ENCODE data around the gene CSPG5. TPM values are rescaled to one million over a fixed set of nuclear protein-coding genes. Genes with fewer than 3 reads are reported as not detected.

The CSPG5 gene
- total and polyA plus RNA-seq, 8 donors = under 0.01 to 3.8 (median 0.35) TPM; not detected in 3

DNA sequence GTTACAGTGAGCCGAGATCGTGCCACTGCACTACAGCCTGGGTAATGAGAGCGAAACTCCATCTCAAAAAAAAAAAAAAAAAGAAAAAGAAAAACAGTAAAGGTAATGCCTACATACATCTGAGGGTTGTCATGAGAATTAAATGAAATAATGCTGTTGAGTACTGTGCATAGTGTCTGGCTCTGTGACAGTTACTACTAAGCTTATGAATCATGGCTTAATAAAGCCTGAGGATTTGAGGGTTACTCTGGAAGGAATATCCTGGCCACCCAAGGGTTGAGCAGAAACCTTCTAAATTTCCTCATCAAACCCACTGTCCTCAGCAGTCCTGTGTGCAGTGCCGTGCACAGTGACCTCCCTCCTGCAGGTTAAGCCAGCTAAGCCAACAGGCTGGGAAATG, 38.4 kb downstream of the CSPG5 start:
- DNase-seq = no peak
- H3K36me3 ChIP-seq = no peaks in the 10 kb centered on the region
- TF ChIP-seq, protein P1, sequence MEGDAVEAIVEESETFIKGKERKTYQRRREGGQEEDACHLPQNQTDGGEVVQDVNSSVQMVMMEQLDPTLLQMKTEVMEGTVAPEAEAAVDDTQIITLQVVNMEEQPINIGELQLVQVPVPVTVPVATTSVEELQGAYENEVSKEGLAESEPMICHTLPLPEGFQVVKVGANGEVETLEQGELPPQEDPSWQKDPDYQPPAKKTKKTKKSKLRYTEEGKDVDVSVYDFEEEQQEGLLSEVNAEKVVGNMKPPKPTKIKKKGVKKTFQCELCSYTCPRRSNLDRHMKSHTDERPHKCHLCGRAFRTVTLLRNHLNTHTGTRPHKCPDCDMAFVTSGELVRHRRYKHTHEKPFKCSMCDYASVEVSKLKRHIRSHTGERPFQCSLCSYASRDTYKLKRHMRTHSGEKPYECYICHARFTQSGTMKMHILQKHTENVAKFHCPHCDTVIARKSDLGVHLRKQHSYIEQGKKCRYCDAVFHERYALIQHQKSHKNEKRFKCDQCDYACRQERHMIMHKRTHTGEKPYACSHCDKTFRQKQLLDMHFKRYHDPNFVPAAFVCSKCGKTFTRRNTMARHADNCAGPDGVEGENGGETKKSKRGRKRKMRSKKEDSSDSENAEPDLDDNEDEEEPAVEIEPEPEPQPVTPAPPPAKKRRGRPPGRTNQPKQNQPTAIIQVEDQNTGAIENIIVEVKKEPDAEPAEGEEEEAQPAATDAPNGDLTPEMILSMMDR (IDR thresholded peaks at IDR 0.05) = no peak
- TF ChIP-seq EP300 (IDR thresholded peaks at IDR 0.05) = no peak
- TF ChIP-seq POLR2AphosphoS5 (IDR thresholded peaks at IDR 0.05) = no peak
- no peak for TF ChIP-seq POLR2A (IDR thresholded peaks at IDR 0.05)
- H3K9me3 ChIP-seq = no peaks in the 10 kb centered on the region
- intact Hi-C loops (cut with DNase I; ENCODE audit: low total_unique reads) = no loop called here
- peaks cover 0 to 8% (median 2%) of the 10 kb centered on the region in 4 donors for H3K4me1 ChIP-seq
- H3K27me3 ChIP-seq = no peaks in the 10 kb centered on the region
- 79 to 97% (median 89%) methylated on average over 4 of the region's 4 CpGs for WGBS, 5 donors
- no peak overlapping the region for H3K4me3 ChIP-seq
- no peak overlapping the region for H3K27ac ChIP-seq

DNA sequence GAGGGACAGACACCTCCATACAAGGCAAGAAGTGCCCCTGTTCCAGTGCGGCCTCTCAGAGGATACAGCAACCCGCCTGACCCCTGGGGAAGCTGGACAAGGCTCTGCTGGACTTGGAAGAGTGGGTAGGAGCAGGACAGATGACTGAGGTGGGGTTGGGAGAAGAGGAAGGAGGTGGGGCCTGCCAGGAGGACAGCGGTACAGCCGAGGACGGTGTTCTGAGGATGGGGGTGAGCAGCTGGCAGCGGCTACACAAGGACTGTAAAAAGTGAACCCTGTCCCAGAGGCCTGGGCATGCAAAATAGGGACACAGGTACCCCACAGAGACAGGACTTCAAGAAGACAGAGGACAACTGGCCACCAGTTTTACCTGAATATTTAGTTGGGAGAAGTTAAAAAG, 41.7 kb downstream of the CSPG5 start:
- no peak for TF ChIP-seq POLR2AphosphoS5 (IDR thresholded peaks at IDR 0.05)
- no peak for TF ChIP-seq POLR2A (IDR thresholded peaks at IDR 0.05)
- TF ChIP-seq, protein P1 (IDR thresholded peaks at IDR 0.05) = no peak
- TF ChIP-seq EP300 (IDR thresholded peaks at IDR 0.05) = no peak
- 83 to 88% (median 87%) methylated on average over 6 of the region's 6 CpGs for WGBS, 5 donors

GRCh38 chr3:47536221-47536891, 42.3 kb downstream of the CSPG5 start:
- Histone ChIP-seq H3K4me1 (no peaks in the 10 kb centered on the region), H3K9me3 (no peaks in the 10 kb centered on the region), H3K36me3 (no peaks in the 10 kb centered on the region), H3K27me3 (no peaks in the 10 kb centered on the region), H3K4me3 (no peak overlapping the region), H3K27ac (no peak overlapping the region)
- no peak for TF ChIP-seq POLR2AphosphoS5 (IDR thresholded peaks at IDR 0.05)
- no peak for TF ChIP-seq EP300 (IDR thresholded peaks at IDR 0.05)
- TF ChIP-seq, protein P1 (IDR thresholded peaks at IDR 0.05) = no peak
- no peak for TF ChIP-seq POLR2A (IDR thresholded peaks at IDR 0.05)
- intact Hi-C loops (cut with DNase I; ENCODE audit: low total_unique reads) = no loop called here
- DNase-seq = no peak
- WGBS, 5 donors = 83 to 92% (median 88%) methylated on average over 17 to 19 of the region's 19 CpGs

More for the DNA sequence above, 41.7 kb downstream of the CSPG5 start:
- H3K4me3 ChIP-seq = no peak overlapping the region
- H3K9me3 ChIP-seq = no peaks in the 10 kb centered on the region
- no peaks in the 10 kb centered on the region for H3K36me3 ChIP-seq
- H3K4me1 ChIP-seq = no peaks in the 10 kb centered on the region
- intact Hi-C loops (cut with DNase I; ENCODE audit: low total_unique reads) = no loop called here
- no peak overlapping the region for H3K27ac ChIP-seq
- H3K27me3 ChIP-seq = no peaks in the 10 kb centered on the region
- no peak for DNase-seq

DNA sequence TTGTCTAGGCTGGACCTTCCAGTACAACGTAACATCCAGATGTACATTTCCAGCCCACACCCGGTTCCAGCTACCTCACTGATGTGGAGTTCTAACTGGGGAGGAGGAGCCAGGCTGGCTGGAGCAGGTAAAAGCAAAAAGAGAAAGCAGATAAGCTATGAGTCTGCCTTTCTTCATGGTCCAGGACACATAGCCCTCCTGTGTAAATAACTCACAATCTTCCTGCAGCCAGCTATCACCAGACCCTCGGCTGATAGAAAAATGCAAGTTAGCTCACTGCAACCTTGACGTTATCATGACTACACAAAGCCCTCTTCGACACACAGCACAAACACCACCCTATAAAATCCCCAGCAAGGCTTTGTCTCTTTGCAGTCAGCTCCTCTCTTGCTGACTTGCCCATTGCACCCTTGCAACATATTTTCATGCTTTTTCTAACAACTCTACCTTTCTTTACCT, 44.6 kb downstream of the CSPG5 start:
- Histone ChIP-seq H3K27me3 (no peaks in the 10 kb centered on the region), H3K27ac (no peak overlapping the region), H3K4me3 (no peak overlapping the region), H3K9me3 (no peaks in the 10 kb centered on the region), H3K36me3 (no peaks in the 10 kb centered on the region), H3K4me1 (no peaks in the 10 kb centered on the region)
- 31 to 58% (median 42%) methylated on average over 5 of the region's 5 CpGs for WGBS, 5 donors
- DNase-seq = peak in 1 of 2 donors; percentile 32
- intact Hi-C loops (cut with DNase I; ENCODE audit: low total_unique reads) = no loop called here
- TF ChIP-seq EP300 (IDR thresholded peaks at IDR 0.05) (no peak), POLR2A (IDR thresholded peaks at IDR 0.05) (no peak), POLR2AphosphoS5 (IDR thresholded peaks at IDR 0.05) (no peak)
- TF ChIP-seq, protein P1 (IDR thresholded peaks at IDR 0.05) = no peak
